ENCODE measurements around the gene MEAK7. TPM values are rescaled to one million over a fixed set of nuclear protein-coding genes. Genes with fewer than 3 reads are reported as not detected.

Gene MEAK7
- total and polyA plus RNA-seq, 2 of the 8 experiments (the other 6 are each of a cell fraction or from before 2014, with no cell fraction given) = 9.6 to 19.6 TPM

DNA sequence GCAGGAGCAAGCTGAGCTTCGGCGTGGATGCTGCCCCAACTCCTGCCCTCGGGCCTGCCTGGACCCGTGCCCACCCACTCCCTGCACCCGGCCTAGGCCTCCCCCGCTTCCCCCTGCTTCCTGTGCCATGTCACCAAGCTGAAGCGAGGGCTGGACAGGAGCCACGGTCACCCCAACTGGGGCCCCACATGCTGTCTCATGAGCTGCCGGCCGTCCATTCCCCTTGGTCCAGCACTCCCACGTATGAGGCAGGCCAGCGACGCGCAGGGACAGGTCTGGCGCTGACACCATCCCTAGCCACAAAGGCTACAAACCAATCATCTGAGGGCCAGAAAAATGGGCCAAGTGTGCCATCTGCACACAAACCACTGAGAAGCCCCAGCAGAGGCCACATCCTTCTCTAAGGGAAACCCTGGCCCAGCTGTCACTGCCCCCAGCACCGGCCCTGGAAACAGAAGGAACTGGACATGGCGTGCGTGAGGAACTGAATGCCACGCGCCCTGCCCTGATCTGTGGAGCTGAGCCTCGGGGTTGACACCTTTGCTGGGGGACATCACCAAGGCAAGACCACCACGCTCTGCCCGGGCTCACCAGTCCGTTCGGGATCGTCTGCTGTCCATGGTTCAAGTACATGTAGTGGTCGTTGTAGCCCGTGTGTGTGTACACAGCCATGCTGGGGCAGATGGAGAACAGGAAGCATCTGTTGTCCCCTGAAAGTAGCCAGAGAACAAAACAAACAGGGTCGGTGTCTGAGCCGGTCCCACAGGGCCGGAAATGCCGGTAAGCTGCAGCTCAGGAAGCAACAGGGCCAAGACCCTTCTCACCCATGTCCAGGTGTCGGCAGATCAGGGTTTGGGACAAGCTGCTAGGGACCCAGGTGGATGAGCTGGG is 22.2 kb downstream of the MEAK7 start:
- no peaks in the 10 kb centered on the region for H3K27me3 ChIP-seq (replicated peaks in 1 of 4; ENCODE audit: control insufficient read depth in 3 of 4, extremely low read depth in 1 of 4, insufficient read depth in 3 of 4, low read length in 3 of 4)
- H3K23me2 ChIP-seq (ENCODE audit: low read depth, low read length) = no peaks in the 10 kb centered on the region
- no peak overlapping the region for H3K18ac ChIP-seq (ENCODE audit: extremely low read depth, low read length)
- no peak overlapping the region for H3K56ac ChIP-seq (replicated peaks; ENCODE audit: insufficient read length, low read depth, low read length)
- no peaks in the 10 kb centered on the region for H3K79me1 ChIP-seq (ENCODE audit: low read depth, low read length)
- no peaks in the 10 kb centered on the region for H3K9me3 ChIP-seq (ENCODE audit: insufficient read depth in 2 of 2, low read depth in 1 of 2, low read length in 1 of 2)
- ChIA-PET POLR2A (ENCODE audit: partially characterized antibody) (no interaction called here), CTCF (ENCODE audit: partially characterized antibody) (interaction anchor here (0.8 to 5.0 kb wide), 28 partner anchors 12 to 525 kb away, joined by 3 to 66 read pairs (median 4); no protein-coding TSS in a partner anchor)
- no peak overlapping the region for H3K23ac ChIP-seq (ENCODE audit: insufficient read length)
- H2AFZ ChIP-seq (ENCODE audit: low read length) = no peak overlapping the region
- no peak overlapping the region for H3K4me2 ChIP-seq (ENCODE audit: insufficient read depth in 1 of 2, low read depth in 2 of 2, low read length in 2 of 2)
- H2AK5ac ChIP-seq (ENCODE audit: low read depth, low read length) = no peak overlapping the region
- no peak overlapping the region for H2BK20ac ChIP-seq (ENCODE audit: low read length)
- H3K4ac ChIP-seq (replicated peaks; ENCODE audit: insufficient read length, low read depth, low read length) = no peak overlapping the region
- H2BK120ac ChIP-seq (replicated peaks; ENCODE audit: low read depth, low read length) = no peak overlapping the region
- H2BK12ac ChIP-seq (ENCODE audit: low read depth, low read length) = no peak overlapping the region
- H3K4me1 ChIP-seq (replicated peaks in 1 of 4; ENCODE audit: control insufficient read depth in 3 of 4, insufficient read depth in 4 of 4, low read length in 3 of 4) = no peaks in the 10 kb centered on the region
- no peak overlapping the region for H2BK5ac ChIP-seq (ENCODE audit: low read depth, low read length)
- DNase-seq (ENCODE audit: low read depth in 1 of 2, low spot score in 2 of 2) (peak in 1 of 2 experiments; percentile 33), FAIRE-seq (no peak)
- no peak overlapping the region for H3K9ac ChIP-seq (replicated peaks in 1 of 4; ENCODE audit: extremely low read depth in 1 of 4, low read depth in 3 of 4, low read length in 3 of 4)
- no peak overlapping the region for H4K5ac ChIP-seq (ENCODE audit: insufficient read length, low read depth, low read length)
- H4K8ac ChIP-seq (ENCODE audit: extremely low read depth, insufficient read depth, low read length) = no peak overlapping the region
- H4K20me1 ChIP-seq (replicated peaks in 1 of 2; ENCODE audit: control insufficient read depth in 1 of 2, insufficient read depth in 2 of 2, low read length in 2 of 2) = peaks cover 0 to 4% of the 10 kb centered on the region in 2 experiments
- H3K79me2 ChIP-seq (ENCODE audit: control insufficient read depth in 1 of 2, insufficient read depth in 2 of 2, low read length in 2 of 2) = no peaks in the 10 kb centered on the region
- no peak overlapping the region for H4K91ac ChIP-seq (replicated peaks; ENCODE audit: insufficient read length, low read length)
- WGBS, 2 experiments (ENCODE audit: extremely low coverage in 1 of 2, insufficient coverage in 1 of 2, insufficient read length in 1 of 2, insufficient replicate concordance in 2 of 2, low coverage in 1 of 2, low lambda C conversion rate in 2 of 2, missing lambda C conversion rate in 1 of 2) = 88% methylated on average over 32 of the region's 33 CpGs; no CpG with 5 or more reads in 1 of the 2 experiments
- H3K14ac ChIP-seq (ENCODE audit: insufficient read length) = no peak overlapping the region
- H3K4me3 ChIP-seq (ENCODE audit: extremely low read depth in 1 of 4, insufficient read depth in 2 of 4, low read depth in 3 of 4, low read length in 4 of 4) = no peak overlapping the region
- no peak overlapping the region for H2BK15ac ChIP-seq (ENCODE audit: low read length)
- H3K36me3 ChIP-seq (ENCODE audit: control insufficient read depth in 2 of 4, insufficient read depth in 4 of 4, low read length in 3 of 4) = no peaks in the 10 kb centered on the region; a peak in 1 of 8 replicates
- H3K27ac ChIP-seq (ENCODE audit: low read depth, low read length) = no peak overlapping the region; the same call in 1 of the 2 replicates
- TF ChIP-seq SIX5 (IDR thresholded peaks at IDR 0.05; ENCODE audit: low read depth, low read length) (no peak), KDM1A (IDR thresholded peaks at IDR 0.05; ENCODE audit: borderline replicate concordance, low read length) (no peak), JUND (IDR thresholded peaks at IDR 0.05; ENCODE audit: low read length) (no peak), RAD21 (IDR thresholded peaks at IDR 0.05 in 1 of 2, conservative IDR thresholded peaks at IDR 0.05 in 1 of 2; ENCODE audit: low read depth in 2 of 2, low read length in 2 of 2) (no peak), FOSL1 (IDR thresholded peaks at IDR 0.05; ENCODE audit: insufficient read depth, low read depth, low read length) (no peak), MAFK (IDR thresholded peaks at IDR 0.05; ENCODE audit: low read depth, low read length) (no peak), EGR1 (IDR thresholded peaks at IDR 0.05; ENCODE audit: borderline replicate concordance, low read depth, low read length) (no peak)
- TF ChIP-seq, protein P1, sequence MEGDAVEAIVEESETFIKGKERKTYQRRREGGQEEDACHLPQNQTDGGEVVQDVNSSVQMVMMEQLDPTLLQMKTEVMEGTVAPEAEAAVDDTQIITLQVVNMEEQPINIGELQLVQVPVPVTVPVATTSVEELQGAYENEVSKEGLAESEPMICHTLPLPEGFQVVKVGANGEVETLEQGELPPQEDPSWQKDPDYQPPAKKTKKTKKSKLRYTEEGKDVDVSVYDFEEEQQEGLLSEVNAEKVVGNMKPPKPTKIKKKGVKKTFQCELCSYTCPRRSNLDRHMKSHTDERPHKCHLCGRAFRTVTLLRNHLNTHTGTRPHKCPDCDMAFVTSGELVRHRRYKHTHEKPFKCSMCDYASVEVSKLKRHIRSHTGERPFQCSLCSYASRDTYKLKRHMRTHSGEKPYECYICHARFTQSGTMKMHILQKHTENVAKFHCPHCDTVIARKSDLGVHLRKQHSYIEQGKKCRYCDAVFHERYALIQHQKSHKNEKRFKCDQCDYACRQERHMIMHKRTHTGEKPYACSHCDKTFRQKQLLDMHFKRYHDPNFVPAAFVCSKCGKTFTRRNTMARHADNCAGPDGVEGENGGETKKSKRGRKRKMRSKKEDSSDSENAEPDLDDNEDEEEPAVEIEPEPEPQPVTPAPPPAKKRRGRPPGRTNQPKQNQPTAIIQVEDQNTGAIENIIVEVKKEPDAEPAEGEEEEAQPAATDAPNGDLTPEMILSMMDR (IDR thresholded peaks at IDR 0.05; ENCODE audit: control extremely low read depth in 1 of 3, insufficient read depth in 1 of 3, low read depth in 1 of 3, low read length in 3 of 3) = no peak
